HEK293 (cell line): ENCODE data around the gene PALMD.

Source experiments
- ZNF394 ChIP-seq: fragments of 450-650 bp; formaldehyde crosslinking; IDR thresholded peaks from 2 replicates; pipeline ENCODE4 v1.5.1; 2016; ENCODE audit warnings: missing biosample characterization, missing genetic modification characterization, mild to moderate bottlenecking, moderate library complexity, borderline replicate concordance
- ZNF473 ChIP-seq: fragments of 450-650 bp; formaldehyde crosslinking; IDR thresholded peaks from 2 replicates; pipeline ENCODE4 v1.5.1; 2017; ENCODE audit warnings: missing biosample characterization, missing genetic modification characterization
- TF ChIP-seq, protein P1 (sequence below): fragments of 450-650 bp; formaldehyde crosslinking; IDR thresholded peaks from 2 replicates; pipeline ENCODE4 v1.5.1; 2016; ENCODE audit warnings: missing biosample characterization, missing genetic modification characterization

DNA sequence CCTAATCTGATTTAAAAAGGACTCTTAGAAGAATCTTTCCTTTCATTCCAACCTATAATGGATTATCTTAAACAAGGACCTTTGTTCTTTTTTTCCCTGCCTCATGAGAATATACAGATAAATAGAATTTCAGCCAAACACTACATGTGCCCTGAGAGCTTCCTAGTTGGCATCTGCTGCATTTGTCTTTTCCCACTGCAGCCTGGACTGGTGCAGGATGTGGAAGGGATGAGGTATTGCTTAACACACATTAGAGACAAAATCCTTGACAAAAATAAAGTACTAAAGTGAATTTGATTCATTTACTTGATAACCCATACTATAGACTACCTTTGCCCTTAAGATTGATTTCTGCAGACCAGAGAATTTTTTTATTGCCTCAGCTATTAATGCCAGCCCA lies 59.5 kb downstream of the PALMD start:
- TF ChIP-seq ZNF394 = no peak
- TF ChIP-seq ZNF473 (tag by site-specific recombination) = no peak
- TF ChIP-seq, protein P1, sequence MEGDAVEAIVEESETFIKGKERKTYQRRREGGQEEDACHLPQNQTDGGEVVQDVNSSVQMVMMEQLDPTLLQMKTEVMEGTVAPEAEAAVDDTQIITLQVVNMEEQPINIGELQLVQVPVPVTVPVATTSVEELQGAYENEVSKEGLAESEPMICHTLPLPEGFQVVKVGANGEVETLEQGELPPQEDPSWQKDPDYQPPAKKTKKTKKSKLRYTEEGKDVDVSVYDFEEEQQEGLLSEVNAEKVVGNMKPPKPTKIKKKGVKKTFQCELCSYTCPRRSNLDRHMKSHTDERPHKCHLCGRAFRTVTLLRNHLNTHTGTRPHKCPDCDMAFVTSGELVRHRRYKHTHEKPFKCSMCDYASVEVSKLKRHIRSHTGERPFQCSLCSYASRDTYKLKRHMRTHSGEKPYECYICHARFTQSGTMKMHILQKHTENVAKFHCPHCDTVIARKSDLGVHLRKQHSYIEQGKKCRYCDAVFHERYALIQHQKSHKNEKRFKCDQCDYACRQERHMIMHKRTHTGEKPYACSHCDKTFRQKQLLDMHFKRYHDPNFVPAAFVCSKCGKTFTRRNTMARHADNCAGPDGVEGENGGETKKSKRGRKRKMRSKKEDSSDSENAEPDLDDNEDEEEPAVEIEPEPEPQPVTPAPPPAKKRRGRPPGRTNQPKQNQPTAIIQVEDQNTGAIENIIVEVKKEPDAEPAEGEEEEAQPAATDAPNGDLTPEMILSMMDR = no peak
